Natural killer cell (primary cell): ENCODE data around the gene APBA2. TPM values are rescaled to one million over a fixed set of nuclear protein-coding genes. Genes with fewer than 3 reads are reported as not detected.

Experiments used
- ATAC-seq, 3 donors: fragments of 150-1000 bp in 2 of 3; fragments of 200-7000 bp in 1 of 3; cut with Tn5 transposase; 1 replicate in 1 of 3; 2 replicates in 2 of 3; pipeline ENCODE4 v1.10.0; 2021; ENCODE audit warnings: mild to moderate bottlenecking in 2 of 3, moderate library complexity in 2 of 3
- DNase-seq, 2 donors: peaks; one replicate each; pipeline versions ENCODE4 v3.0.0 to v3.0.0-alpha.2; 2013 to 2021; ENCODE audit warnings: mixed read lengths in 1 of 2
- H3K27ac ChIP-seq: one replicate; pipeline ENCODE4 v1.5.1; 2013; ENCODE audit warnings: mild to moderate bottlenecking, low read length
- H3K27me3 ChIP-seq: one replicate; pipeline ENCODE4 v1.6.1; 2013; ENCODE audit warnings: low read length; ENCODE audit not compliant: control insufficient read depth, insufficient read depth
- H3K36me3 ChIP-seq: one replicate; pipeline ENCODE4 v1.6.1; 2013; ENCODE audit warnings: low read length; ENCODE audit not compliant: control insufficient read depth, insufficient read depth
- H3K4me1 ChIP-seq: one replicate; pipeline ENCODE4 v1.6.1; 2013; ENCODE audit warnings: low read length; ENCODE audit not compliant: control insufficient read depth, insufficient read depth
- H3K4me3 ChIP-seq: one replicate; pipeline ENCODE4 v1.5.1; 2013; ENCODE audit warnings: low read length
- H3K9me3 ChIP-seq: one replicate; pipeline ENCODE4 v1.6.1; 2013; ENCODE audit warnings: low read length; ENCODE audit not compliant: control insufficient read depth, insufficient read depth
- H3K27ac Mint-ChIP-seq, 2 donors: one replicate each; pipeline ENCODE4 v1.8.0; 2022; ENCODE audit warnings: mild to moderate bottlenecking in 2 of 2, mixed read lengths in 2 of 2, moderate library complexity in 1 of 2
- H3K27me3 Mint-ChIP-seq, 2 donors: one replicate each; pipeline ENCODE4 v1.8.0; 2022; ENCODE audit warnings: low read depth in 2 of 2, mixed read lengths in 2 of 2
- H3K36me3 Mint-ChIP-seq: one replicate; pipeline ENCODE4 v1.8.0; 2022; ENCODE audit warnings: mixed read lengths
- H3K4me1 Mint-ChIP-seq, 2 donors: one replicate each; pipeline ENCODE4 v1.8.0; 2022; ENCODE audit warnings: mixed read lengths in 2 of 2
- H3K4me3 Mint-ChIP-seq: one replicate; pipeline ENCODE4 v1.8.0; 2022; ENCODE audit warnings: mild to moderate bottlenecking, moderate library complexity, mixed read lengths
- H3K9me3 Mint-ChIP-seq, 2 donors: one replicate each; pipeline ENCODE4 v1.8.0; 2022; ENCODE audit warnings: mixed read lengths in 2 of 2
- CTCF ChIP-seq: fragments of 200-600 bp; IDR thresholded peaks from one replicate; pipeline ENCODE4 v1.8.0; 2022; ENCODE audit warnings: antibody characterized with exemption
- WGBS: methylation state at CpG from one replicate; pipeline ENCODE4 v1.1.7; 2013; ENCODE audit warnings: missing lambda C conversion rate; ENCODE audit not compliant: insufficient coverage; 5-methylcytosine and 5-hydroxymethylcytosine counted together
- intact Hi-C: fragments of 100-400 bp; cut with micrococcal nuclease; formaldehyde crosslinking; loops from one replicate; pipeline ENCODE4 v1.14.2; 2022
- total RNA-seq, 4 donors: library from RNA; stranded (reverse); fragments of 120-200 nt in 1 of 4; gene quantifications; one replicate each; pipeline versions ENCODE4 v1.2.3 to v1.2.4, GENCODE V29; 2013 to 2022

Gene APBA2
- total RNA-seq, 3 donors from 2014 or later (not counting 1 experiment from before 2014, with no cell fraction given) = 96.4 to 119 (median 97.9) TPM

DNA sequence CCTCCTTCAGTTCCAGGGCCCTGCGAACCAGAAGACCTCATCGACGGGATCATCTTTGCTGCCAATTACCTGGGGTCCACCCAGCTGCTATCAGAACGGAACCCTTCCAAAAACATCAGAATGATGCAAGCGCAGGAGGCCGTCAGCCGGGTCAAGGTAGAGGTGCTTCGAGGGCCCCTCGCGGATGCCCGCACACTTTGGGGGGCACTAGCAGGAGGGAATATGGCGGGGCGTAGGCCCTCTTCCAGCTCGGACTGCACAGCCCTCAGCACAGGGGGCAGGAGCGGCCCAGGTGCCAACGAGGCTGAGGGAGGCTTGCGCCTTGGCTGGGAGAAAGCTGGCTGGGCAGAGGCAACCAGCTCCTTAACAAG lies 207.3 kb downstream of the APBA2 start:
- no peaks in the 10 kb centered on the region for H3K9me3 Mint-ChIP-seq
- WGBS = 98% methylated on average over 17 of the region's 17 CpGs
- no peak for TF ChIP-seq CTCF
- DNase-seq = no peak
- H3K27ac Mint-ChIP-seq = no peak overlapping the region
- peaks cover 11% of the 10 kb centered on the region for H3K36me3 ChIP-seq
- peaks cover 27% of the 10 kb centered on the region for H3K4me1 ChIP-seq
- no peak overlapping the region for H3K4me3 ChIP-seq
- no peak overlapping the region for H3K27ac ChIP-seq
- no peaks in the 10 kb centered on the region for H3K27me3 Mint-ChIP-seq
- peaks cover 31 to 35% of the 10 kb centered on the region in 2 donors for H3K4me1 Mint-ChIP-seq
- no peaks in the 10 kb centered on the region for H3K9me3 ChIP-seq
- H3K4me3 Mint-ChIP-seq = no peak overlapping the region
- no peaks in the 10 kb centered on the region for H3K36me3 Mint-ChIP-seq
- intact Hi-C loops = loop anchor here (5.0 kb wide), 1 partner anchor 61 kb away; no protein-coding TSS in a partner anchor
- ATAC-seq = no peak
- no peaks in the 10 kb centered on the region for H3K27me3 ChIP-seq

- peak overlapping the region; percentile 24 for H3K27ac Mint-ChIP-seq
- H3K9me3 ChIP-seq = no peaks in the 10 kb centered on the region
- no peak overlapping the region for H3K27ac ChIP-seq
- peaks cover 23 to 27% of the 10 kb centered on the region in 2 donors for H3K4me1 Mint-ChIP-seq
- ATAC-seq (no peak), DNase-seq (no peak)
- no peak overlapping the region for H3K4me3 Mint-ChIP-seq
- 86% methylated on average over 12 of the region's 12 CpGs for WGBS
- no peaks in the 10 kb centered on the region for H3K27me3 Mint-ChIP-seq
- peaks cover 13% of the 10 kb centered on the region for H3K36me3 ChIP-seq
- H3K4me1 ChIP-seq = peaks cover 19% of the 10 kb centered on the region
- intact Hi-C loops = loop anchor here (5.0 kb wide), 1 partner anchor 62 kb away; no protein-coding TSS in a partner anchor
- H3K36me3 Mint-ChIP-seq = no peaks in the 10 kb centered on the region
- no peak for TF ChIP-seq CTCF
- no peaks in the 10 kb centered on the region for H3K27me3 ChIP-seq
- no peaks in the 10 kb centered on the region for H3K9me3 Mint-ChIP-seq
- H3K4me3 ChIP-seq = no peak overlapping the region
These were observed 208.0 kb downstream of the APBA2 start for GRCh38 chr15:29093696-29094343.

DNA sequence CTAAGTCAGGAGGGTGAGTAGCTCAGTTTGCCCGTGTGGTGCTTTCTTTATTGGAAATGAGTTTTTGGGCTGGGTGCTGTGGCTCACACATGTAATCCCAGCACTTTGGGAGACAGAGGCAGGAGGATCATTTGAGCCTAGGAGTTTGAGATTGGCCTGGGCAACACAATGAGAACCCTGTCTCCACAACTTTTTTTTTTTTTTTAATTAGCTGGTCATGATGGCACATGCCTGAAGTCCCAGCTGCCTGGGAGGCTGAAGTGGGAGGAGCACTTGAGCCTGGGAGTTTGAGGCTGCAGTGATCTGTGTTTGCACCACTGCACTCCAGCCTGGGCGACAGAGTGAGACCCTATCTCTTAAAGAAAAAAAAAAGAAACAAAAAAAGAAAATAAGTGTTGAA lies 208.9 kb downstream of the APBA2 start:
- ATAC-seq = no peak
- Mint-ChIP-seq H3K36me3 (no peaks in the 10 kb centered on the region), H3K9me3 (no peaks in the 10 kb centered on the region), H3K4me1 (peaks cover 15 to 19% of the 10 kb centered on the region in 2 donors), H3K27ac (peak overlapping the region in 1 of 2 donors; percentile 24), H3K27me3 (no peaks in the 10 kb centered on the region), H3K4me3 (no peak overlapping the region)
- DNase-seq = no peak
- no peak for TF ChIP-seq CTCF
- 91% methylated on average over 2 of the region's 2 CpGs for WGBS
- H3K27me3 ChIP-seq = no peaks in the 10 kb centered on the region
- peaks cover 18% of the 10 kb centered on the region for H3K36me3 ChIP-seq
- intact Hi-C loops = loop anchor here (5.0 kb wide), 1 partner anchor 62 kb away; no protein-coding TSS in a partner anchor
- H3K4me1 ChIP-seq = peaks cover 11% of the 10 kb centered on the region
- no peaks in the 10 kb centered on the region for H3K9me3 ChIP-seq
- no peak overlapping the region for H3K27ac ChIP-seq
- H3K4me3 ChIP-seq = no peak overlapping the region

DNA sequence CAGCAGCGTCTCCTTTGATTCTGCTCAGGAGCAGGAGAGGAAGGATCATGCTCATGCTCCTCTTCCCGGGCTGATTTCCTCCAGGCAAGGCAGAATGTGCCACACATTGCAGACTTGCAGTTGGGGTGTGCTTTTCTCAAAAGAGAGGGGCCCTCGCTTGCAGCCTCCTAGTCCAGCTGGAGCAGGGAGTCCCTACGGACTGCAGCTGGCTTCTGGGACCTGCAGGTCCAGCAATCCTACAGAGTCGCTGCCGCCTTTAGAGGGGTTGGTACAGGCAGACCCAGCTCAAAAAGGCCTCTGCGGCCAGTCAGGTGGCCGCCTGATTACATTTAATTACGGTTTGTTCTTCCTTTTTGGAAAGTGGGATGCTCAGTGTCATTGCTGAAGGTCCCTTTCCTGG lies 210.0 kb downstream of the APBA2 start:
- peaks cover 18% of the 10 kb centered on the region for H3K36me3 ChIP-seq
- no peak overlapping the region for H3K27ac ChIP-seq
- H3K4me3 Mint-ChIP-seq = no peak overlapping the region
- H3K36me3 Mint-ChIP-seq = no peaks in the 10 kb centered on the region
- no peak overlapping the region for H3K27ac Mint-ChIP-seq
- H3K9me3 ChIP-seq = no peaks in the 10 kb centered on the region
- peaks cover under 1% of the 10 kb centered on the region for H3K4me1 ChIP-seq
- DNase-seq (no peak), ATAC-seq (no peak)
- no peak overlapping the region for H3K4me3 ChIP-seq
- no peak for TF ChIP-seq CTCF
- peaks cover 5 to 8% of the 10 kb centered on the region in 2 donors for H3K4me1 Mint-ChIP-seq
- intact Hi-C loops = no loop called here
- no peaks in the 10 kb centered on the region for H3K27me3 ChIP-seq
- no peaks in the 10 kb centered on the region for H3K27me3 Mint-ChIP-seq
- H3K9me3 Mint-ChIP-seq = no peaks in the 10 kb centered on the region
- 96% methylated on average over 9 of the region's 9 CpGs for WGBS
